Calu3 (cell line): ENCODE measurements around the gene INPP5K. TPM values are rescaled to one million over a fixed set of nuclear protein-coding genes. Genes with fewer than 3 reads are reported as not detected.
A peak's percentile ranks its signal among the peaks of the same experiment; 100 is the strongest.

Source experiments
- BruUV-seq: library from RNA; stranded (reverse); fragments of 400-500 nt; replicated peaks from 2 replicates; lab custom pipeline; 2021; lab: Mats Ljungman, UMichigan
- CTCF ChIA-PET: fragments of 300-600 bp; sonication (Branson Sonifier 250); formaldehyde crosslinking; loops from one replicate; lab custom pipeline; 2022; ENCODE audit warnings: antibody characterized with exemption; lab: Charles Lee
- DNase-seq: peaks from one replicate; pipeline ENCODE4 v3.0.0; 2022
- H3K27ac Mint-ChIP-seq: one replicate; pipeline ENCODE4 v1.8.0; 2022; ENCODE audit warnings: mixed read lengths; ENCODE audit not compliant: unreplicated experiment
- H3K27me3 Mint-ChIP-seq: one replicate; pipeline ENCODE4 v1.8.0; 2022; ENCODE audit warnings: mixed read lengths; ENCODE audit not compliant: unreplicated experiment
- H3K36me3 Mint-ChIP-seq: one replicate; pipeline ENCODE4 v1.8.0; 2022; ENCODE audit warnings: mild to moderate bottlenecking, moderate library complexity, mixed read lengths; ENCODE audit not compliant: insufficient read depth, unreplicated experiment
- H3K4me1 Mint-ChIP-seq: one replicate; pipeline ENCODE4 v1.8.0; 2022; ENCODE audit warnings: mild to moderate bottlenecking, low read depth, mixed read lengths; ENCODE audit not compliant: unreplicated experiment
- H3K4me3 Mint-ChIP-seq: one replicate; pipeline ENCODE4 v1.8.0; 2022; ENCODE audit warnings: mild to moderate bottlenecking, low read depth, moderate library complexity, mixed read lengths; ENCODE audit not compliant: unreplicated experiment
- H3K9me3 Mint-ChIP-seq: one replicate; pipeline ENCODE4 v1.8.0; 2022; ENCODE audit warnings: low read depth, mixed read lengths; ENCODE audit not compliant: unreplicated experiment
- intact Hi-C: fragments of 100-400 bp; cut with micrococcal nuclease; formaldehyde crosslinking; loops from one replicate; pipeline ENCODE4 v1.10.0; 2022; ENCODE audit not compliant: unreplicated experiment
- total RNA-seq: library from RNA; stranded (reverse); gene quantifications from 2 replicates; pipeline ENCODE4 v1.2.3, GENCODE V29; 2022
- TF ChIP-seq, protein P1 (sequence below): fragments of 200-600 bp; IDR thresholded peaks from one replicate; pipeline ENCODE4 v1.8.0; 2022; ENCODE audit warnings: antibody characterized with exemption; ENCODE audit not compliant: unreplicated experiment

The INPP5K gene
- total RNA-seq, 1 experiment from 2014 or later = 18.7 TPM

DNA sequence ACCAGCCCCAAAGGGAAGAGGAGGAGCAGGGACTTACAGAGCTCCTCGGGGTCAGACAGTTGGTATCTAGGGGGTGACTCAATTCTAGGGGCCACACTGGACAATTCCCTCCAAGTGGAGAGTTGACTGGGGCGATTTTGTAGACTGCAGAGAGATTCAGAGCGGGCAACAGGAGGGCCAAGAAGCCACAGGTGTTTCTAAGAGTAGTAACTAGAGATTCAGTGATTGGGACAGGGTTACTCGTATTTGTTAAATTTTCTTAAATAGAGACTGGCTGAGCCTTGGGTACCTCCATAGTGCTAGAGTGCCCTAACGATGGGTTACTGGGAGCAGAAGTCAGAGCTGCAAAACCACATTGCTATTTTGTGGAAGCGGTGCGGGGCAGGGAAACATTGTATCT, 3.3 kb upstream of the INPP5K start:
- H3K9me3 Mint-ChIP-seq = no peaks in the 10 kb centered on the region
- H3K4me1 Mint-ChIP-seq = no peaks in the 10 kb centered on the region
- H3K27me3 Mint-ChIP-seq = no peaks in the 10 kb centered on the region
- H3K27ac Mint-ChIP-seq = no peak overlapping the region
- TF ChIP-seq, protein P1, sequence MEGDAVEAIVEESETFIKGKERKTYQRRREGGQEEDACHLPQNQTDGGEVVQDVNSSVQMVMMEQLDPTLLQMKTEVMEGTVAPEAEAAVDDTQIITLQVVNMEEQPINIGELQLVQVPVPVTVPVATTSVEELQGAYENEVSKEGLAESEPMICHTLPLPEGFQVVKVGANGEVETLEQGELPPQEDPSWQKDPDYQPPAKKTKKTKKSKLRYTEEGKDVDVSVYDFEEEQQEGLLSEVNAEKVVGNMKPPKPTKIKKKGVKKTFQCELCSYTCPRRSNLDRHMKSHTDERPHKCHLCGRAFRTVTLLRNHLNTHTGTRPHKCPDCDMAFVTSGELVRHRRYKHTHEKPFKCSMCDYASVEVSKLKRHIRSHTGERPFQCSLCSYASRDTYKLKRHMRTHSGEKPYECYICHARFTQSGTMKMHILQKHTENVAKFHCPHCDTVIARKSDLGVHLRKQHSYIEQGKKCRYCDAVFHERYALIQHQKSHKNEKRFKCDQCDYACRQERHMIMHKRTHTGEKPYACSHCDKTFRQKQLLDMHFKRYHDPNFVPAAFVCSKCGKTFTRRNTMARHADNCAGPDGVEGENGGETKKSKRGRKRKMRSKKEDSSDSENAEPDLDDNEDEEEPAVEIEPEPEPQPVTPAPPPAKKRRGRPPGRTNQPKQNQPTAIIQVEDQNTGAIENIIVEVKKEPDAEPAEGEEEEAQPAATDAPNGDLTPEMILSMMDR = no peak
- no peak overlapping the region for H3K4me3 Mint-ChIP-seq
- peaks cover 42% of the 10 kb centered on the region for H3K36me3 Mint-ChIP-seq
- CTCF ChIA-PET = no interaction called here
- DNase-seq = no peak
- intact Hi-C loops = no loop called here
- no TSS peak for BruUV-seq

DNA sequence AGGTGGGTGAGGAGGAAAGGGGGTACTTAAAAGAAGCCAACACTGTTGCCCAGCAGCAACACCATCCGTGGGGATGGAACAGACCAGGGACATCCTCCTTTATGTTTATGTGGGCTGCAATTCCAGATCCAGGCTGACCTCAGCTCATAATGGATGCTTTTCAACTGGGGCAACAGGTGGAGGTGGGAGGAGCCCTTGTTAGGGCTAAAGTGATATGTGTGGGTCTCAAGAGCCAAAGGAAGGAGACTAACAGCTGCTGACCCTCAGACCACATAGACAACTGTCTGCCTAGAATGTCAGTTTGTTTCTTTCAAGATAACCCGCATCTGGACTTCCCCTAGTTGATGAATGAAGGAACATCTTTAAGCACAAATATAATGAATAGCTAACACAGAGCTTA, 2.0 kb upstream of the INPP5K start:
- Mint-ChIP-seq H3K27me3 (no peaks in the 10 kb centered on the region), H3K4me3 (no peak overlapping the region), H3K4me1 (no peaks in the 10 kb centered on the region), H3K9me3 (no peaks in the 10 kb centered on the region), H3K27ac (no peak overlapping the region), H3K36me3 (peaks cover 42% of the 10 kb centered on the region)
- DNase-seq = no peak
- intact Hi-C loops = no loop called here
- BruUV-seq = no TSS peak
- TF ChIP-seq, protein P1 = no peak
- CTCF ChIA-PET = no interaction called here

DNA sequence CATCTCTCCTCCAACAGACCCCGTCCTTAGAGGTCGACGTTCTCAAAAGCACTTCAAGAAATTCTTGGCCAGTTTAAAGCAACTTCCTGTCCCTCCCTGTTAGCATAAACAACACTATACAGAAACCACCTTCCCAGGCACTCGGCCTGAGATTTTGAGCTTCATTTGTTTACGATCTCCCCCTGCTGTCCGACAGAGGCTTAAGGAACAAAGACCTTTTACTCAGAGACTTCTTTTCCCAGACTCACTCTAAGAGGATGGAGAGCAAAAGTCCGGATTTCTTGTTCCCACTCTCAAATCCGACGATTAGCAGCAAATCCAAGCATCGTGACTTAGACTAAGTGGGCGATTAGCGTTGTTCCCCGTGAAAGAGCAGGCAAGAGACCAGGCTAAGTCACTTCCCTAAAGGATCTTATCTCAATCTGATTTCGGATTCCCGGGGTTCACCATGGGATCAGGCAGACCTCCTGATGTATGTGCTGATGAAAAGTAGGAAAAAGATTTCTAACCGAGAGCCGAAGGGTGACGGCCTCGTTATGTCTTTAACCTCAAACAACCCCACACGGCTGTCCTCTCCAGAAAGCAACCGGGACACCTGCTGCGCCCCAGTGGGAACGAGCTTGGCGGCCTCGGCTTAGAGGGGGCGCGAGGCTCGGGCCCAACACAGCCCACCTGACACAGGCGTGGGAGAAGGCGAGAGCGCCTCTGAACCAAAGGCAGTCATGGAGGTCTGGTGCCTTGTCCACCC, 598 bp downstream of the INPP5K start:
- H3K4me3 Mint-ChIP-seq = peak overlapping the region; percentile 74
- TF ChIP-seq, protein P1 = peak; percentile 30
- H3K27ac Mint-ChIP-seq = peak overlapping the region; percentile 56
- CTCF ChIA-PET = interaction anchor here (0.5 to 2.4 kb wide), 10 partner anchors 11 to 1495 kb away, joined by 3 to 22 read pairs (median 4); no protein-coding TSS in a partner anchor
- H3K36me3 Mint-ChIP-seq = peaks cover 42% of the 10 kb centered on the region
- TSS peak; percentile 68 for BruUV-seq
- H3K27me3 Mint-ChIP-seq = no peaks in the 10 kb centered on the region
- intact Hi-C loops = loop anchor here (1.0 to 2.0 kb wide), 2 partner anchors 151 to 239 kb away; no protein-coding TSS in a partner anchor
- peak; percentile 52 for DNase-seq
- H3K4me1 Mint-ChIP-seq = no peaks in the 10 kb centered on the region
- H3K9me3 Mint-ChIP-seq = no peaks in the 10 kb centered on the region

DNA sequence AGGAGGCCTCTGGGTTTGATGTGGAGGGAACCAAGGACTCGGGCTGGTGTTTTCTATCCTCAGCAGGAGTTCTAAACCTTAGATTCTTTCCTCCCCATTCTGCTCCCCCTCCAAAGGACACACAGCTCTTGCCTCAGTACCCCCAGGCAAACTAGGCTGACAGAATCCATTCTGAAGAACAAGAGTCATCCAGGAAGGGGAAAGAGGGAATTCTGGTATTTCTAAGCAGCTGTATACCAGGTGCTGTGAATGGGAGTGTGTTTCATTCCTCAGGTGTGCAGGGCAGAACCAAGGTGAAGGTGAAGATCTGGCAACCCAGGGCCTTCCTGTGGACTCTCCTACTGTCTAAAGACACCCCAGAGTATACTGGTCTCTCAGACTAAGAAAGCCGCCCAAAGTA, 4.1 kb downstream of the INPP5K start:
- CTCF ChIA-PET = no interaction called here
- no peak for DNase-seq
- BruUV-seq = no TSS peak
- Mint-ChIP-seq H3K4me1 (no peaks in the 10 kb centered on the region), H3K27me3 (no peaks in the 10 kb centered on the region), H3K27ac (no peak overlapping the region), H3K9me3 (no peaks in the 10 kb centered on the region), H3K36me3 (peaks cover 21% of the 10 kb centered on the region), H3K4me3 (no peak overlapping the region)
- TF ChIP-seq, protein P1 = no peak
- intact Hi-C loops = no loop called here
